ENCODE data around the gene L3MBTL4.
"Not testable (repeated sequence)": the region's sequence is repeated elsewhere in the genome, so short reads cannot be mapped to it uniquely, and the experiment has no call there.

Gene L3MBTL4

DNA sequence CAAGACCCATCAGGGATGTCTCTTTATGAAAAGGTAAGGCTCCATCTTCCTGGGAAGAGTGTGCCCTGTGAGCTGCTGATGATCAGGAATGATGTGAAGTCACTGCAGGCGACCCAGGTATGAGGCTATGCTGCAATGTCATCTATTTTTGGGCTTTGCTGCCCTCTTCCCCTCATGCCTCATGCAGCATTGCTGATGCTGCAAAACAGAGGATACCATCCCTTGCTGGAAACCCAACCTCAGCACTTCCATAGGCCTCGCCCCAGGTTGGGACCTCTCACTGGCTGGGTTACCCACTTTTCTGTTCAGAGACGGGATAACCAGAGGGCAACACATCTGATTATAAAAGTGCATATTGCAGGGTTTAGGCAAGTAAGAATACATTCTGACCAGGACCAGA is 255.8 kb downstream of the L3MBTL4 start:
- H3K9ac ChIP-seq (ENCODE audit: low read depth, low read length) = no peak overlapping the region
- no peaks in the 10 kb centered on the region for H3K36me3 ChIP-seq (ENCODE audit: insufficient read depth, low read length)
- 0 out of 2 replicates have a peak, but pooled peaks cover 7% of the 10 kb centered on the region for H3K9me3 ChIP-seq (ENCODE audit: control insufficient read depth, insufficient read depth, low read length)

DNA sequence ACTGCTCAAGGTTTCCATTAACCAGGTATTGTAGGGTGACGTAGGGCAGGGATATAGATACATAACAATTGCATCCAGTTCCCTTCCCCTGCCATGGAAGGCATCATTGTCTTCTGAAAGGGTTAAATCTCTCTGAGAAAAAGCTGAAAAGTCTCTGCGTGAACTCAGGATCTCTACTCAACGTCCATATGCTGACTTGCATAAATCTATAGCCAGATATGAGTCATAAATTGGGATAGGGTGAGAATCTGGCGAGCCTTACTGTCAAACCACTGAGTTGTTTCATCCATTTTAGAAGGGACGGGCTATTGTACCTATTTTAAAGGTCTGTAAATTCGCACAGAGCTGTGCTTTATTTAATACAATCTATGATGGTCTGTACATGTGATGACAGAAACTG is 258.3 kb downstream of the L3MBTL4 start:
- H3K4me1 ChIP-seq (ENCODE audit: insufficient read depth, low read length) = no peaks in the 10 kb centered on the region
- H3K9me3 ChIP-seq (ENCODE audit: control insufficient read depth, insufficient read depth, low read length) = no peaks in the 10 kb centered on the region
- H3K9ac ChIP-seq (ENCODE audit: low read depth, low read length) = no peak overlapping the region
- no peaks in the 10 kb centered on the region for H3K36me3 ChIP-seq (ENCODE audit: insufficient read depth, low read length)

More for the DNA sequence above, 255.8 kb downstream of the L3MBTL4 start:
- H3K4me1 ChIP-seq (ENCODE audit: insufficient read depth, low read length) = no peaks in the 10 kb centered on the region

DNA sequence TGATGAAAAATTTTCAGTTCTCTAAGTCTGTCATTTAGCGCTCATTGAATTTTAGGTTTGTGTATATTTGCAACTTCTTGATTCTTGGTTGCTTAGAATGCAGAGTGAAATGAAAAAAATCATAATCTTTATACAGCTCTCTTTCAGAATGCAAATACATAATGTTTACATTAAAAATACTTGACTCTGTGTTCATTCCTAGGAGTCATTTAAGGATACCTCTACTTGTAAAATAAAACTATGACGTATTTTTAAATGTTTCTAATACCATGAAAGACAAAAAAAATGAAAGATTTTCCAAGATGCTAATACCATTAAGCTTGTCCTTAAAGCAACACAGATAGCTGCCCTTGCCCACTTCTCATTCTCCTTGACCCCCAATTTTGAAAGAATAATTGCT is 259.0 kb downstream of the L3MBTL4 start:
- no peaks in the 10 kb centered on the region for H3K36me3 ChIP-seq (ENCODE audit: insufficient read depth, low read length)
- no peaks in the 10 kb centered on the region for H3K4me1 ChIP-seq (ENCODE audit: insufficient read depth, low read length)
- no peak overlapping the region for H3K9ac ChIP-seq (ENCODE audit: low read depth, low read length)
- H3K9me3 ChIP-seq (ENCODE audit: control insufficient read depth, insufficient read depth, low read length) = no peaks in the 10 kb centered on the region

DNA sequence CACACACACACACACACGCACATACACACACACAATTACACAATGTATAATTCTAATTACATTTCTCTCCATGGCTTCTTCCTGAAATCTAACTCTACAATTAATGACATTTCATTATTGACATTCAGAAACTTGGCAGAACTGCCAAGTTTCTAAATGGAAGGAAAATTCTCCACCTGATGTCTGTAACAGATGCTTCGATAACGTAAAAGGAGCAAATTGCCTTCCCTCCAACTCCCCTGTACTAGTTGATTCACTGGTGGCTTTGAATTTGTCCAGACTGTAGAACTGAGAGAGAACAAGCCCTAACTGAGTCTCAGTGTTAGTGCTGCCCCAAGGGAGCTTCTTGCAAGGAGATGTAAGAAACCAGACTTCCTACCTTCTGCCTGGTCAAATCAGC is 264.3 kb downstream of the L3MBTL4 start:
- no peak overlapping the region for H3K9ac ChIP-seq (ENCODE audit: low read depth, low read length)
- H3K9me3 ChIP-seq (ENCODE audit: control insufficient read depth, insufficient read depth, low read length) = no peaks in the 10 kb centered on the region
- H3K4me1 ChIP-seq (ENCODE audit: insufficient read depth, low read length) = no peaks in the 10 kb centered on the region
- H3K36me3 ChIP-seq (ENCODE audit: insufficient read depth, low read length) = no peaks in the 10 kb centered on the region

DNA sequence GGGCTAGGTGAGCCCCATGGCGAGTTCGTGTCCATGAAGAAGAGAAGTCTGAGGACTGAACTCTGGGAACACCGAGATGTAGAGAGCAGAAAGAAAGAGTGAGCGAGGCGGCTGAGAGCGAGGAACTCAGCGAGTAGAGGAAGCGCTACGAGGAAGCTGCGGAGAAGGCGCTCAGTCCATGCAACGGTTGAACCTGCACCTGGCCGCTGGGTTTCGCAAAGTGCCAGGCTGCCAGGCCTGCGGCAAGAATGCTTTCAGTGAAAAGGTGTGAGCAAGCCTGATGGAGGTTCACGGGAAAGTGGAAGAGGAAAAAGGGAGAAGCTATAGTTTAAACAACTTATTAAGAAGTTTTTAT is 268.4 kb downstream of the L3MBTL4 start:
- Histone ChIP-seq H3K9me3 (ENCODE audit: control insufficient read depth, insufficient read depth, low read length) (no peaks in the 10 kb centered on the region), H3K9ac (ENCODE audit: low read depth, low read length) (no peak overlapping the region), H3K36me3 (ENCODE audit: insufficient read depth, low read length) (no peaks in the 10 kb centered on the region), H3K4me1 (ENCODE audit: insufficient read depth, low read length) (no peaks in the 10 kb centered on the region)

DNA sequence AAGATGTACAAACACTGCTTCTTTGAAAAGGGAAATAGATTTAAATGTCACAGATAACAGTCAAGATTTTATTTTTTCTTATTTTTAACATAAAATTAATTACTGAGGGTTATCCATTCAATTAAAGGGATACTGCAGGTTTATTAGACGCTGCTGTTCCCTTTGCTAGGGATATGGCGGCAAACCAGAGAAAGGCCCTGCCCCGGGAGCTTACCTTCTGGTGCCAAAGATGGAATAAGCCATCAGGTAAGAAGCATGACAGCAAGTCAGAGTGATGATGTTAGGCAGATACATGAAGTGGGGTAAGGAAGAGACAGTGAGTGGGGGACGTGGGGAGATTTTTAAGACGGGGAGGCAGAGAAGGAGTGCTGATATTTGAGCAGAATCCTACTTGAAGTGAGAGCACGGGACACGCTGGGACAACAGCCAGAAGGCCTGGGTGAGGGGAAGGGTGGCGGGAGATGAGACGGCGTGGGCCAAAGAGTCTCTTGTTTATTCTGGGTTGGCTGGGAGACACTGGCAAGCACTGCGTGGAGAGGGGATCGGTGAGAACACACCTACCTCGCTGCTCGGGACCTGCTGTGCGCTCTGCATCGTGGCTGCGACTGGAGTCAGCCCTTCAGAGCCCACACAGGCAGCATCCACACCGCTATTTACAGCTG is 268.9 kb downstream of the L3MBTL4 start:
- H3K9ac ChIP-seq (ENCODE audit: low read depth, low read length) = no peak overlapping the region
- H3K9me3 ChIP-seq (ENCODE audit: control insufficient read depth, insufficient read depth, low read length) = no peaks in the 10 kb centered on the region
- H3K36me3 ChIP-seq (ENCODE audit: insufficient read depth, low read length) = no peaks in the 10 kb centered on the region
- no peaks in the 10 kb centered on the region for H3K4me1 ChIP-seq (ENCODE audit: insufficient read depth, low read length)

DNA sequence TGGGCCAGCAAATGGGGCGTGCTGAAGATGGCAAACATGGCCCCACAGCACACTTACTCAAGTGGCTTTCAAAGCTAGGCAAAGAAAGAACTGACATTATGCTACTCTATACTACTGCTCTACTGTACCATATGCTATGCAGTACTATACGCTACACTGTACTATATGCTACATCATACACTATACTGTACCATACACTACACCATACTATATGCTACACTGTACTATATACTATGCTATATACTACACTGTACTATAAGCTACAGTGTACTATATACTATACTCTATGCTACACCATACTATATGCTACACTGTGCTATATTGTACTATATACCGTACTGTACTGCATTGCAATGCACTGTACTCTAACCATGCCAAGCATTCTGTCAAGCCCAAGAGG is 275.7 kb downstream of the L3MBTL4 start:
- no peaks in the 10 kb centered on the region for H3K36me3 ChIP-seq (ENCODE audit: insufficient read depth, low read length)
- H3K9me3 ChIP-seq (ENCODE audit: control insufficient read depth, insufficient read depth, low read length) = no peaks in the 10 kb centered on the region; the same call in 1 of the 2 replicates
- no peaks in the 10 kb centered on the region for H3K4me1 ChIP-seq (ENCODE audit: insufficient read depth, low read length)
- H3K9ac ChIP-seq (ENCODE audit: low read depth, low read length) = no peak overlapping the region

DNA sequence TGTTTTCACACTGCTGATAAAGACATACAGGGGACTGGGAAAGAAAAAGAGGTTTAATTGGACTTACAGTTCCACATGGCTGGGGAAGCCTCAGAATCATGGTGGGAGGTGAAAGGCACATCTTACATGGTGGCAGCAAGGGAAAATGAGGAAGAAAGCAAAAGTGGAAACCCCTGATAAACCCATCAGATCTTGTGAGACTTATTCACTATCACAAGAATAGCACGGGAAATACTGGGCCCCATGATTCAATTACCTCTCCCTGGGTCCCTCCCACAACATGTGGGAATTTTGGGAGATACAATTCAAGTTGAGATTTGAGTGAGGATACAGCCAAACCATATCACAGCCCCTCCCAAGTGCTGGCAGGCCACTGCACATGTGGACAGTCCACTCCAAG is 278.8 kb downstream of the L3MBTL4 start:
- not testable (repeated sequence) for H3K36me3 ChIP-seq (ENCODE audit: insufficient read depth, low read length); H3K4me1 ChIP-seq (ENCODE audit: insufficient read depth, low read length); H3K9ac ChIP-seq (ENCODE audit: low read depth, low read length); H3K9me3 ChIP-seq (ENCODE audit: control insufficient read depth, insufficient read depth, low read length)

DNA sequence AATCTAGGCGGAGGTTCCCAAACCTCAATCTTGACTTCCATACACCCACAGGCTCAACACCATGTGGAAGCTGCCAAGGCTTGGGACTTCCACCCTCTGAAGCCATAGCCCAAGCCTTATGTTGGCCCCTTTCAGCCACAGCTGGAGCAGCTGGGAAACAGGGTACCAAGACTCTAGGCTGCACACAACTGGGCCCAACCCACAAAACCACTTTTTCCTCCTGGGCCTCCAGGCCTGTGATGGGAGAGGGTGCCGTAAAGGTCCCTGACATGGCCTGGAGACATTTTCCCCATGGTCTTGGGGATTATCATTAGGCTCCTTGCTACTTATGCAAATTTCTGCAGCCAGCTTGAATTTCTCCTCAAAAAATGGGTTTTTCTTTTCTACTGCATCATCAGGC is 279.7 kb downstream of the L3MBTL4 start:
- H3K9me3 ChIP-seq (ENCODE audit: control insufficient read depth, insufficient read depth, low read length); H3K36me3 ChIP-seq (ENCODE audit: insufficient read depth, low read length); H3K9ac ChIP-seq (ENCODE audit: low read depth, low read length); H3K4me1 ChIP-seq (ENCODE audit: insufficient read depth, low read length): not testable (repeated sequence)

DNA sequence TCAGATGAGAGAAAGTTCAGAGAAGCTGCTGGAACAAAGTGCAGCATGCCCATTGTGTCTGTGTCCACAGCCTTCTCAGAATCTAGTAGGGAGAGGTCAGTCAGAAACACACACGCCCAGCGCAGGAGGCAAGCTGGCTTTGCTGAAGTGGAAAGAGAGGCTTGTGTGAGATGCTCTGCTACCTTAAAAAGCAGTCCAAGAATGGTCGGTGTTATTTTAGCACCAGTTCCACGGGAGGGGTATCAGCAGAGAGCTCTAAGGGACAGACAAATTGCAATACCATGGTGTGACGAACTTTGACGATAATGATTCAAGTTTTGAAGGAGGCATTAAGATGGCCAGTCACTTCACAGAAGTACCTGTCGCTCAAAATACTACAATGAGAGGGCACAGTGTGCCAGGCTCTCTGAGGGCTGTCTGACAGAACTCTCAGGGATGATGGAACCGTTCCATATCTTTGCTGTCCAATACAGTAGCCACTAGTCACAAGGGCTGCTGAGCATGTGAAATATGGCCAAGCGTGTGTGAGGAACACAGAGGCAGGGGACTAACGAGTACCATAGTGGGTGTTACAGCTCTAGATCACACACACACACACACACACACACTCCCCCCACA is 281.9 kb downstream of the L3MBTL4 start:
- H3K4me1 ChIP-seq (ENCODE audit: insufficient read depth, low read length) = no peaks in the 10 kb centered on the region
- H3K9ac ChIP-seq (ENCODE audit: low read depth, low read length) = no peak overlapping the region
- no peaks in the 10 kb centered on the region for H3K36me3 ChIP-seq (ENCODE audit: insufficient read depth, low read length)
- no peaks in the 10 kb centered on the region; the same call in 1 of the 2 replicates for H3K9me3 ChIP-seq (ENCODE audit: control insufficient read depth, insufficient read depth, low read length)

DNA sequence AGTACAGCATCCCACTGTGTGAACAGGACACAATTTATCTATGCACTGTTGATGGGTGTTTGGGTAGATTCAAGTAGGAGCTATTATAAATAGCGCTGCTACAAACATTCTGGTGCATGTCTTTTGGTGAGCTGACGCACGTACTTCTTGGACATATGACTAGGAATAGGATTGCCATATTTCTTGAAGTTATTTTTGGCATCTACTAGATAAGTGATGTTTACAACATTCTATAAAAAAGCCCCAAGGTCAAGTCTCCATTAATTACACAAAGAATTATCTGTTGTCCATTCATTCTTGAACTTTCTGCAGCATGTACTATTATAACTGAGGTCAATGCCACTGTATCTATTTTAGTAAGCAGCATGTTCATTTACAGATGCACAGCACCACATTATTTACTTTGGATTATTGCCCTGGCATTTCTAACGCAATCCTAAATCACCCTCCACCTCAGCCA is 293.9 kb downstream of the L3MBTL4 start:
- H3K4me1 ChIP-seq (ENCODE audit: insufficient read depth, low read length) = peaks cover 8% of the 10 kb centered on the region; the same call in 1 of the 2 replicates
- no peak overlapping the region for H3K9ac ChIP-seq (ENCODE audit: low read depth, low read length)
- H3K36me3 ChIP-seq (ENCODE audit: insufficient read depth, low read length) = no peaks in the 10 kb centered on the region
- H3K9me3 ChIP-seq (ENCODE audit: control insufficient read depth, insufficient read depth, low read length) = no peaks in the 10 kb centered on the region

DNA sequence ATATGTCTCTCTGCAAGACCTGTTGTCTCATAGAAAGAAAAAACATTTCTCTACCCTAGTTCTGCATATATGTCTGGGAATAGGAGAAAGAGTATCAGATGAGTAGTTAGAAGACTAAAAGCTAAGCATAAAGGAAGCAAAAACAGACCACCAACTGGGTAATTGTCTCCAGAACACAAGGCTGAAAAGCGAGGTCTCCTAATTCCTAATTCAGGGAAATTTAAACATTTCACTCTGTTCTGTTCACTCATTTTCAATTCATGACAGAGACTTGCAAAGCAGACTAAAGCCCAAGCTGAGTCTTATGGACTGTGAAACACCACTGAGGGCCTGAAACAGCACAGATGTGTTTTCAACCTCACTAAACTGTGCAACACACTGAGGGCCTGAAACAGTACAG is 294.9 kb downstream of the L3MBTL4 start:
- no peak overlapping the region for H3K9ac ChIP-seq (ENCODE audit: low read depth, low read length)
- no peaks in the 10 kb centered on the region for H3K9me3 ChIP-seq (ENCODE audit: control insufficient read depth, insufficient read depth, low read length)
- H3K4me1 ChIP-seq (ENCODE audit: insufficient read depth, low read length) = peaks cover 8% of the 10 kb centered on the region; the same call in 1 of the 2 replicates
- no peaks in the 10 kb centered on the region for H3K36me3 ChIP-seq (ENCODE audit: insufficient read depth, low read length)

DNA sequence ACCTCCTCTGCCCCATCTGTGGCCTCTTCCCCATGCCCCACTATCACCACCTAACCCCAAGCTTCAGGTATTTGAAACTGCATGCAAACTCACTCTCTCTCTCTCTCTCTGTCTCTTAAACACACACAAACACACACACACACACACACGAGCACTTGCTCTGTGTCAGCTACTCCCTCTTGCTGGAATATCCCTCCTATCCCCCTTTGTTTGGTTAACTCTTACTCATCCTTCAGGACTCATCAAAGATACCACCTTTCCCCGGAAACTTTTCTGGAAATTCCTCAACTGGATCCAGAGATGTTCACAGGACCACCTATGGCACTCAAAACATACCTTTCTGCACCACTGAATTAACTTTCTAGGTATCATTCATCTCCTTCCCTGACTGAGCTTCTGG is 296.6 kb downstream of the L3MBTL4 start:
- Histone ChIP-seq H3K9me3 (ENCODE audit: control insufficient read depth, insufficient read depth, low read length) (no peaks in the 10 kb centered on the region), H3K9ac (ENCODE audit: low read depth, low read length) (no peak overlapping the region), H3K36me3 (ENCODE audit: insufficient read depth, low read length) (no peaks in the 10 kb centered on the region), H3K4me1 (ENCODE audit: insufficient read depth, low read length) (peaks cover 8% of the 10 kb centered on the region; the same call in 1 of the 2 replicates)

DNA sequence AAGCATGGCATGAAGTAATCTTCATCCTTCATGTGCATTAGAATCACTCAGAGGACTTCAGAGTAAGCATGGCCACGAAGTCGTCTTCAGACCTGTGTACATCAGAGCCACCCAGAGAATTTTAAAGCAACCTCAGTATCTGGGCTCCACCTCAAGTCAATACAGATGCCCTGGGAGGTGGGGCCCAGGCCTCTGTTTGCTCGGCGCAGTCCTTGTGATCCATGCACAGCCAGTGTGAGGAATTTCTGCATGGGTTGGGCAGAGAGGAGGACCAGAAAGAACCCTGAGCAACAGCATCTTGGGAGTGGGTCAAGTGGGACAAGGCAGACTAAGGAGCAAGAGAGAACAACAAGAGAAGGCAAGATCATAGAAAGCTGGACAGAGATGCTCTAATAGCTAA is 299.0 kb downstream of the L3MBTL4 start:
- H3K36me3 ChIP-seq (ENCODE audit: insufficient read depth, low read length) = no peaks in the 10 kb centered on the region
- peaks cover 8% of the 10 kb centered on the region; the same call in 1 of the 2 replicates for H3K4me1 ChIP-seq (ENCODE audit: insufficient read depth, low read length)
- no peaks in the 10 kb centered on the region for H3K9me3 ChIP-seq (ENCODE audit: control insufficient read depth, insufficient read depth, low read length)
- H3K9ac ChIP-seq (ENCODE audit: low read depth, low read length) = no peak overlapping the region

DNA sequence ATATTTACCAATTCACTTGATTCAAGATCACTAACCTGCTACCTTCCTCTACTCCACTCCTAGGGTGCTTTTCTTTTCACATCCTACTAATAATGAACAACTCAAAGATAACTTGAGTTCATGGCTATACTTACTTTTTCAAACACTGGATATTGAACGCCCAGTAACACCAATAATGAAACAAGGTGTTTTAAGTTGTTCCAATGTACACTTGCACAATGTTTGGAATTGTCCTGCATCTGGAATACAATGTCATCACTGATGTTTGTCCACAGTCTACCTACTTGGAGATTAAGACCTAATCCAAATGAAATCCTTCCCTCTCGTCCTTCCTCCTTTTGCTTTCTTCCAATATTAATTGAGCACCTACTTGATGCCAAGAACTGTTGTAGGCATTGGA is 301.1 kb downstream of the L3MBTL4 start:
- Histone ChIP-seq H3K9ac (ENCODE audit: low read depth, low read length) (no peak overlapping the region), H3K9me3 (ENCODE audit: control insufficient read depth, insufficient read depth, low read length) (no peaks in the 10 kb centered on the region), H3K4me1 (ENCODE audit: insufficient read depth, low read length) (no peaks in the 10 kb centered on the region), H3K36me3 (ENCODE audit: insufficient read depth, low read length) (no peaks in the 10 kb centered on the region)
